TTC549 (cell line): ENCODE measurements around the gene SSX2IP.

ENCODE experiments used
- FAIRE-seq: peaks from 2 replicates; lab custom pipeline; 2012; peaks lifted over from hg19 to GRCh38; lab: Jason Lieb, UNC

SSX2IP gene

GRCh38 chr1:84708031-84708430 is 17.8 kb upstream of the SSX2IP start:
- no peak for FAIRE-seq

GRCh38 chr1:84705513-84705912 is 15.3 kb upstream of the SSX2IP start:
- FAIRE-seq, result no peak

DNA sequence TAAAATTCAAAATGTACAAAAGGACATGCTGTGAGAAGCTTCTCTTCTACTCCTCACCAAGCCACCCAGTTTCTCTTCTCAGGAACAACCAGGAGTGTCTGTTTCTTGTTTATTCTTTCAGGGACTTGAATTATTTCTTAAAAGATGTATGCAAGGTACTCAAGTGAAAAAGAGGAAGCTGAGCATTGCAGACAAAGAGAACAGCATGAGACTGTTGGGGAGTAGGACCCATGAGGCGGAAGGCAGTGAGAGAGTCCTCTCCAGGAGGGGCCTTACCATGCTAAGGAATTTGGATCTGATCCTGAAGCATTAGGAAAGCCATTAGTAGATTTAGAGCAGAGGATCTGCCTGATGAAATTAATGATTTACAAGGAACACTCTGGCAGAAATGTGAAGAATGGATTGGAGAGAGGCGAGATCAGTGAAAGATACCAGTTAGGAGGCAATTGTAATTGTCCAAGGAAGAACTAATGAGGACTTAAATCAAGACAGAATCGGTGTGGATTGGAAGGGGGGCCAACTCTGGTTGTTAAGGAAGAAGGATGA is 14.7 kb upstream of the SSX2IP start:
- FAIRE-seq, result no peak

- FAIRE-seq, result no peak
Measured at GRCh38 chr1:84703431-84703830, 13.2 kb upstream of the SSX2IP start.

DNA sequence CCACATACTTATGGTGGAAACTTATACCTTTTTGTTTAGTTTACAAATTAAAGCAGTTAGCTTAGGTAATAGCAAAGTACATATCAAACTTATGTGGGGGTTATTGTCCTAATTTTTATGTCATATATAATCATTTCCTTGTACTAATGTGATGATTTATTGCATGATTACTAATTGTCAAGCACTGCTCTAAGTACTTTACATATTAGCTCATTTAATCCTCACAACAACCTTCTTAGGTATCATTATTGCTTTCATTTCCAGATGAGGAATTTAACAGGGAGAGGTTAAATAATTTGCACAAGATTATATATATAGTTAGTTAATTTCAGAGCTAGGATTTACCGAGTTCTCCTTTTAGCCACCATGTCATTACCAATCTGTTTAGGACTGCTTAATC is 11.9 kb upstream of the SSX2IP start:
- FAIRE-seq, result no peak

DNA sequence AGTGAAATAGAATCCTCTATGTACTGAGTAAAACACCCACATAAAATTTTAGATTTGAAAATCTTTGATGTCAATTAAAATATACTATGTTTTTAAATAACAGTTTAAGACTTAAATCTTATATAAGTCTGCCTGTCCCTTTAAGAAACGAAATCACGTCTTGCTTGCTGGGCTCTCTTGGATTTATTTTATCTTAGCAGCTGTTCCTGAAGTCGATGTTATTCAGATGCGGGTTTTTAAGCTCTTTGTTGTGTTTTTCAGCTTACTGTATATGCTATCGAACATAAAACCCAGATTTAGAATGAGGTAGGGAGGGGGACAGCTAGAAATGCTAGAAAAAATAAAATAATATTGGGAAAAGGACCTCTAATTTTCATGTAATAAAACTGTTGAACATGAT is 11.1 kb upstream of the SSX2IP start:
- FAIRE-seq, result no peak

GRCh38 chr1:84700070-84700469 is 9.8 kb upstream of the SSX2IP start:
- FAIRE-seq, result no peak

- FAIRE-seq, result no peak
Measured at GRCh38 chr1:84698151-84699110, 8.2 kb upstream of the SSX2IP start.

- FAIRE-seq, result no peak
Measured at GRCh38 chr1:84693785-84694184, 3.5 kb upstream of the SSX2IP start.

DNA sequence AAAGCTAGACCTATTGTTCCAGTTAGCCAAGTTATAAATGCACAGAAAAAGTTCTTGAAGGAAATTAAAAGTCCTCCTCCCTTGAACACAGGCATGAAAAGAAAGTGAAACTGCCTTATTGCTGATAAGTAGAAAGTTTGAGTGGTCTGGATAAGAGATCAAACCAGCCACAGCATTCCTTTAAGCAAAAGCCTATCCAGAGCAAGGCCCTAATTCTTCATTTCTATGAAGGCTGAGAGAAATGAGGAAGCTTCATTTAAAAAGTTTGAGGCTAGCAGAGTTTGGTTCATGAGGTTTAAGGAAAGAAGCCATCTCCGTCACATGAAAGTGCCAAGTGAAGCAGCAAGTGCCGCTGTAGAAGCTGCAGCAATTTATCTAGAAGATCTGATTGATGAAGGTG is 2.7 kb upstream of the SSX2IP start:
- FAIRE-seq, result no peak

GRCh38 chr1:84692391-84692790 is 2.1 kb upstream of the SSX2IP start:
- FAIRE-seq, result no peak

- no peak for FAIRE-seq
Measured at GRCh38 chr1:84691122-84691783, 992 bp upstream of the SSX2IP start.

- FAIRE-seq, result no peak
Measured at GRCh38 chr1:84689514-84690396, 506 bp downstream of the SSX2IP start.

- FAIRE-seq, result no peak
Measured at GRCh38 chr1:84688463-84689061, 1.7 kb downstream of the SSX2IP start.

DNA sequence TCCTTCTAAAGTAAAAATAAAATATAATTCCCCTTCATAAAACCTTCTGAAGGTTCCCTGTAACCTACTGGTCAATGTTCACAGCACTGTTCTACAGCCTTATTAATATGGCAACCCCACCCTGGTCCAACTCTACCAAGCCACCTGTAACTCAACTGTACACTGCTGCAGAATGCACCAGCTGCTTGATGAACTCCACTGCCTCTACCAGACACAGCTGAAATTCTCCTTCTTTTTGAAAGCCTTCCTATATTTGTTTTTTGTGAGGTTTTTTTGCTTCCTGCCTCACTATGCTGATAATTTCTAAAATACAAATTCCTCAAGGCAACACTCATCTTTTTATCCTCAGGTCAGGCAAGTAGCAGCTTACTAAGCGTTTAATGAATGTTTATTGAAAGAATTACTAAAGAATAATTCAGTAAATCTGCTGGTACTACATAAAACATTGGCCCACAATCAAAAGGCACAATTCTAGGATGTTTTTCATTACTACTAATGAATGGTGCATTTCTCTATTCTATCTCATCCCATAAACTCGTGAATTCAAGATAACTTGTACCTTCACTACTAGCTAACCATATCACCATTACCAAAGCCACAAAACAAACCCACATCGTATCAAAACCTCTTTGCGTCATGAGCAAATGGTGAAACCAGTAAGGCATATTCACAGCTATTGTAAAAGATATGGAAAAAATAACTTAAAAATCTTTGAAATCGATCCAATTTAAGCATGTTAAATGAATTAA is 2.4 kb downstream of the SSX2IP start:
- FAIRE-seq, result no peak

DNA sequence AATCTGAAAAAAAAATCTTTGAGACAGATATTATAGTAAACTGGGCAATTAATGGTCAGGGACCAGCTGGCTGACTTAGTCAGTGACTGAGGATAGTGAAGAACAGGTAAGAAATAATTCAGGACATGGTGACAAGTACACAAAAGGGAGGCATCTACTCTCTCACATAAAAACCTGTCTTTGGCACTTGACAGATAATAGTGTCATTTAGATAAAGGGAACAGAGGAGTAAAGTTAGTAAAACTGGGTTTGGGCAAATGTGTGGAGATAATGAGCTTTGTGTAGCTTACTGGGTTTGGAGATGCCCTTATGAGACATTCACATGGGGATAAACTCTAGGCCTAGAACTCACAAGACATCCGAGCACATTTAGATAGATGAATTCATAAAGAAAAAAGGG is 4.0 kb downstream of the SSX2IP start:
- FAIRE-seq, result no peak

DNA sequence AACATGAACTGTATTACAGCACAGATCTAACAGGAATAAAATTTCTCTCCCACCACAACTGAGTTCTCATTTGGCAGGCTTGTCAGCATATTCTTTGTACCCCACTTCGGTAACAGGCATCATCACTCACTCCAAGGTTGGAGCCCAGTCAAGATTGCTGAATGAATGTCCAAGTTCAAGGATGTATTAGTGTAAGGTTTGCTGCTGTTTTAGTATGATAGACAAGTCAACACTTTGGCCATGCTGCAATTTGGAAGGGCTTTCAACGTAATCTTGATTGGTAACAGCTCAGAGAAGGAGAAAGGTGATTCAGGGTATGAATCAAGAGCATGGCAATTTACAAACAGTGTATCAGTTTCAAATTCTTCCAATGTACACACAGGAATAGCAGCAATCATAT is 6.8 kb downstream of the SSX2IP start:
- no peak for FAIRE-seq

- no peak for FAIRE-seq
Measured at GRCh38 chr1:84682047-84682446, 8.2 kb downstream of the SSX2IP start.

- FAIRE-seq, result no peak
Measured at GRCh38 chr1:84677415-84678099, 12.7 kb downstream of the SSX2IP start.

DNA sequence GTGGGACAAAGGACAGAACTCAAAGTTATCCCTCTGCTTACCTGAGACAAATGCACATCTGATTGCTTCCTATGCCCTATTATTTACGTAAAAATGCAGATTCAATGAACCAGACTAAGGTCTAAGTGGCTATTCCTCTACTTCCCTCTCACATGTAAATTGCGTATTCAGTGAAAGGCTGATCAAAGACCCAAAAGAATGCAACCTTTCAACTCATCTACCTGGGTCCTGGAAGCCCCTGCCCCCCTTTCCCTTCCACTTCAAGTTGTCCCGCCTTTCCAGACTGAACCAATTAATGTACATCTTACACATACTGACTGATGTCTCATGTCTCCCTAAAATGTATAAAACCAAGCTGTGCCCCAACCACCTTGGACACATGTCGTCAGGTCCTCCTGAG is 14.6 kb downstream of the SSX2IP start:
- FAIRE-seq, result no peak

- no peak for FAIRE-seq
Measured at GRCh38 chr1:84675106-84675505, 15.2 kb downstream of the SSX2IP start.
